ENCODE data around the gene ALS2CL.

The ALS2CL gene

DNA sequence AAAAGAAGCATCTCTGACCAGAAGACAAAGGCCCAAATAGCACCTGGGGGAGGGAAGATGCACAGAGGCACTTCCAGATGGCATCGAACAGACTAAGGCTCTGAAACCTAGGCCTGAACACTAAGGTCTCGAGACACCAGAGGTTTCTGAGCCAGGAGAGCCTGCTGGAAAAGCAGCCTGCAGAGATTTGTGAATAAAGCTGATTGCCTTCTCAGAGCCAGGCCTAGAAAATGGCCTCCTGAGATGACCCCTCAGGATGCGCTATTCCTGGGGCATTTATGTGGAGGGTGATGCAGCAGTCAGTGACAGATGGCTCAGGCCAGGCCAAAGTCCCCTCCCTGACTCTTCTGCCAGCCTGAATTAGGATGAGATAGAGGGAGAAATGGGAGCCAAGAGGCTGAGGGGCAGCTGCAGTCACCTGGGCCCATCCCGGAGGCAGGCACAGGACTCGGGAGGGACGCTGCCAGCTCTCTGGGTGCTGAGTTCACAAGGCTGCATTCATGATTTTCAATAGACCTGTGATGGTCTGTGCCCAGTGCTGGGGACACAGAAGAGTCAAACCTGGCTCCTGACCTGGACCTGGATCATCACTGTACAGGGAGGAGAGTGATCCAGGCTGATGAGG lies 17.3 kb upstream of the ALS2CL start:
- no peak for DNase-seq (ENCODE audit: extremely low spot score)
- ChIA-PET CTCF (interaction anchor here (1.2 kb wide), 1 partner anchor 8 kb away, joined by 3 read pairs; no protein-coding TSS in a partner anchor), POLR2A (no interaction called here)
- TF ChIP-seq SP1 (IDR thresholded peaks at IDR 0.05) (no peak), TARDBP (IDR thresholded peaks at IDR 0.05) (no peak), BHLHE40 (IDR thresholded peaks at IDR 0.05; ENCODE audit: borderline replicate concordance) (no peak), NFRKB (IDR thresholded peaks at IDR 0.05) (no peak), ARNT (IDR thresholded peaks at IDR 0.05) (no peak)

DNA sequence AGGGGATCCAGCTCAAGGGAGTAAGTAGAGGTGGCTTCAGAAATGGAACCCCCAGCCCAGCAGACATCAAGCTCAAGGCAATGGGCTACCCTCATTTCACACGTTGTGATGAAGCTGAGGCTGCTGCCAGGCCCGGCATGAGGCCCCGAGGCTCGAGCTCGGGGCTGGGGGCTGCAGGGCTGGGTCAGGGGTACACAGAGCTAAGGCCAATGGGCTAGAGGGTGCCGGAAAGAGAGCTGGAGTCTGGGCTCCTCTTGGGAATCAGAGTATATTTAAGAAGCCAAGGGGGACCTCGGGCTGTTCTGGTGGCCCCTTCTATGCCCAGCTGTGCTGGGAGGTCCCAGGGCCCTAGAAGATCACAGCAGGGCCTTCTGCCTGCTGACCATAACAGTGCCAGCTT lies 16.8 kb upstream of the ALS2CL start:
- POLR2A ChIA-PET, result no interaction called here
- DNase-seq (ENCODE audit: extremely low spot score), result no peak
- TF ChIP-seq SP1 (IDR thresholded peaks at IDR 0.05) (no peak), HDGF (IDR thresholded peaks at IDR 0.05; ENCODE audit: borderline replicate concordance) (no peak), L3MBTL2 (conservative IDR thresholded peaks at IDR 0.05) (no peak), BHLHE40 (IDR thresholded peaks at IDR 0.05; ENCODE audit: borderline replicate concordance) (no peak), FOXK2 (IDR thresholded peaks at IDR 0.05) (no peak), CTBP1 (IDR thresholded peaks at IDR 0.05; ENCODE audit: borderline replicate concordance) (no peak), NFRKB (IDR thresholded peaks at IDR 0.05) (no peak), ARNT (IDR thresholded peaks at IDR 0.05) (no peak), ELF4 (IDR thresholded peaks at IDR 0.05) (no peak), LEF1 (IDR thresholded peaks at IDR 0.05; ENCODE audit: borderline replicate concordance) (no peak), TARDBP (IDR thresholded peaks at IDR 0.05) (no peak), FOXM1 (IDR thresholded peaks at IDR 0.05; ENCODE audit: borderline replicate concordance) (no peak), FOXA1 (IDR thresholded peaks at IDR 0.05) (no peak), ZNF384 (IDR thresholded peaks at IDR 0.05) (no peak), SUZ12 (IDR thresholded peaks at IDR 0.05) (no peak)
- TF ChIP-seq, protein P1, sequence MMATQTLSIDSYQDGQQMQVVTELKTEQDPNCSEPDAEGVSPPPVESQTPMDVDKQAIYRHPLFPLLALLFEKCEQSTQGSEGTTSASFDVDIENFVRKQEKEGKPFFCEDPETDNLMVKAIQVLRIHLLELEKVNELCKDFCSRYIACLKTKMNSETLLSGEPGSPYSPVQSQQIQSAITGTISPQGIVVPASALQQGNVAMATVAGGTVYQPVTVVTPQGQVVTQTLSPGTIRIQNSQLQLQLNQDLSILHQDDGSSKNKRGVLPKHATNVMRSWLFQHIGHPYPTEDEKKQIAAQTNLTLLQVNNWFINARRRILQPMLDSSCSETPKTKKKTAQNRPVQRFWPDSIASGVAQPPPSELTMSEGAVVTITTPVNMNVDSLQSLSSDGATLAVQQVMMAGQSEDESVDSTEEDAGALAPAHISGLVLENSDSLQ (IDR thresholded peaks at IDR 0.05), result no peak
- CTCF ChIA-PET, result interaction anchor here (1.2 kb wide), 1 partner anchor 9 kb away, joined by 3 read pairs; no protein-coding TSS in a partner anchor

DNA sequence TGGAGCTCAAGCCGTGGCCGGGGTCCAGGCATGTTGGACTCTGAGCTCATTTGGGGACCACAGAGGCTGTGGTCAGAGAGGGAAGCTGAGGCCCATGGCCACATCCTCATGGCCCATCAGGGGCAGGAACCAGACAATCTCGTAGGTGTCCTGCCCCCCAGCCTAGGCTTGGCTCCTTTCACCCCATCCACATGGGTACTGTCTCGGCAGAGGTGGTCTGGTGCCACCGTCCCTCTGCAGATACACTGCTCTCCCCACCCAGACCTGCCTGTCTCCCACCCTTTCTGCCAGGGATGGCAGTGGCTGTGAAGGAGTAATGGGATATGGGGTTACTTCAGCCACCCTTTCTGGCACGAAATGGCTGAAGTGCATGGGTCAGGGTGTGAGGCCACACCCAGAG lies 16.2 kb upstream of the ALS2CL start:
- POLR2A ChIA-PET, result no interaction called here
- DNase-seq (ENCODE audit: extremely low spot score), result no peak
- CTCF ChIA-PET, result interaction anchor here (1.2 kb wide), 1 partner anchor 9 kb away, joined by 3 read pairs; no protein-coding TSS in a partner anchor
- TF ChIP-seq ARNT (IDR thresholded peaks at IDR 0.05) (no peak), L3MBTL2 (conservative IDR thresholded peaks at IDR 0.05) (no peak), NFRKB (IDR thresholded peaks at IDR 0.05) (no peak)

DNA sequence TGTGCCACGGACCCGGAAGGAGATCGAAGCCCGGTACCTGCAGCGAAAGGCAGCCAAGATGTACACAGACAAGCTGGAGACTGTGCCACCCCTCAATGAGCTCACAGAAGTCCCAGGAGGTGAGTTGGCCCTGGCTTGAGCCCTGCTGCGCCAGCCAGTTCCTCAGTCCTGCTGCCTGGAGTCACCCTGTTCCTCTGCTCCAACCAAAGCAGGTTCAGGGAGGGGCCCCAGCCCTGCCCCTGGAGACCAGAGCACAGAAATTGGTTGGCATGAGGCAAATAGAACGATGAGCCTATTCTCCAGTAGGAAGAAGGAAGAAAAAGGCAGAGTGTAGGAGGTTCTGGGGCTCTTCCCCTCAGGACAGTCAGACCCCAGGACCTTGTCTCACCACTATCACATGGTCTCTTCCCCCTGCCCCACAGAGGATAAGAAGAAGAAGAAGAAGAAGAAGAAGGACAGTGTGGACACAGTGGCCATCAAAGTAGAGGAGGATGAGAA lies 15.7 kb upstream of the ALS2CL start:
- ChIA-PET POLR2A (no interaction called here), CTCF (interaction anchor here (1.2 kb wide), 1 partner anchor 10 kb away, joined by 3 read pairs; no protein-coding TSS in a partner anchor)
- TF ChIP-seq CTBP1 (IDR thresholded peaks at IDR 0.05; ENCODE audit: borderline replicate concordance) (no peak), FOXM1 (IDR thresholded peaks at IDR 0.05; ENCODE audit: borderline replicate concordance) (no peak), L3MBTL2 (conservative IDR thresholded peaks at IDR 0.05) (no peak), FOXA1 (IDR thresholded peaks at IDR 0.05) (no peak), TARDBP (IDR thresholded peaks at IDR 0.05) (no peak), SUZ12 (IDR thresholded peaks at IDR 0.05) (no peak), ELF4 (IDR thresholded peaks at IDR 0.05) (no peak), NFRKB (IDR thresholded peaks at IDR 0.05) (no peak), ZNF384 (IDR thresholded peaks at IDR 0.05) (no peak), ARNT (IDR thresholded peaks at IDR 0.05) (no peak), BHLHE40 (IDR thresholded peaks at IDR 0.05; ENCODE audit: borderline replicate concordance) (no peak), FOXK2 (IDR thresholded peaks at IDR 0.05) (no peak), HDGF (IDR thresholded peaks at IDR 0.05; ENCODE audit: borderline replicate concordance) (no peak), SP1 (IDR thresholded peaks at IDR 0.05) (no peak), LEF1 (IDR thresholded peaks at IDR 0.05; ENCODE audit: borderline replicate concordance) (no peak)
- TF ChIP-seq, protein P1 (IDR thresholded peaks at IDR 0.05), result no peak
- no peak for DNase-seq (ENCODE audit: extremely low spot score)

DNA sequence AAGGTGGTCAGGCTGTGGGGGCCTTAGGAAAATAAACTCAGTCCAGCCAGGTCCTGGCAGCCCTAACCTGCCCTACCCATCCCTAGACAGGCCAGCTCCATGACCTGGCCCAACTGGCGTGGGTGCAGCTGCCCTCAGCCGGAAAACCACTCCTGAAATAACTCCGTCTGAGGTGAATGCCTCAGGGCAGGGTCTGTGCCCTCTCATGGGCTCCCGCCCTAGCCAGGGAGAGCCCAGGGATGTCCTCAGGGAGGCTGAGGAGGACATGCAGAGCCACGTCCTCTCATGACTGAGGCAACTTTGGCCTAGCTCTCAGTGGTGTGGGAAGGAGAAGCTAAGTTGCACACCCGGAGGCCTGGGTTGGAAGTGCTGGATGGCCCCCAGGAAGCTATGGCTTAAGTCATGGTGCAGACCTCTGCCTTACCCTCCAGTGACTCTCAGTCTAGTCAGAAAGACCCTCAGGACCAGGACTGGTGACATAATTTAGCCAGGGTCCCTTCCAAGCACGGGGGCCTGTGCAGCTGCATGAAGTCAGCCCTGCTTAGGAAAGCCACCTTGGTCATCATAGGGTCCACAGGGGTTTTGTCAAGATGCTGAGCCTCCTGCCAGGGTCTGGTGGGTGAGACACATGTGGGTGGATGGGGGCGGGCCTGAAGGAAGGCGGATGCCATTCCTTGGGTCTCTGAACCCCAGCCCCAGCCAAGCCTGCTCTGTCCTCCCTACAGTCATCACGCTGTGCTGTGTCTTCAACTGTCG lies 15.1 kb upstream of the ALS2CL start:
- no peak for TF ChIP-seq BHLHE40 (IDR thresholded peaks at IDR 0.05; ENCODE audit: borderline replicate concordance)
- TF ChIP-seq, protein P1 (IDR thresholded peaks at IDR 0.05), result no peak
- TF ChIP-seq FOXM1 (IDR thresholded peaks at IDR 0.05; ENCODE audit: borderline replicate concordance), result no peak
- no peak for TF ChIP-seq SUZ12 (IDR thresholded peaks at IDR 0.05)
- no peak for TF ChIP-seq FOXK2 (IDR thresholded peaks at IDR 0.05)
- no peak for TF ChIP-seq TARDBP (IDR thresholded peaks at IDR 0.05)
- TF ChIP-seq FOXA1 (IDR thresholded peaks at IDR 0.05), result no peak
- no peak for TF ChIP-seq SP1 (IDR thresholded peaks at IDR 0.05)
- TF ChIP-seq ELF4 (IDR thresholded peaks at IDR 0.05), result no peak
- TF ChIP-seq LEF1 (IDR thresholded peaks at IDR 0.05; ENCODE audit: borderline replicate concordance), result no peak
- TF ChIP-seq ARNT (IDR thresholded peaks at IDR 0.05), result no peak
- no peak for TF ChIP-seq ZNF384 (IDR thresholded peaks at IDR 0.05)
- no peak for TF ChIP-seq HDGF (IDR thresholded peaks at IDR 0.05; ENCODE audit: borderline replicate concordance)
- ChIA-PET POLR2A (no interaction called here), CTCF (interaction anchor here (0.6 kb wide), 1 partner anchor 139 kb away, joined by 3 read pairs; no protein-coding TSS in a partner anchor)
- DNase-seq (ENCODE audit: extremely low spot score), result no peak
